GM18508 (cell line): ENCODE data around the gene PRPF4.
"Not testable (repeated sequence)": the region's sequence is repeated elsewhere in the genome, so short reads cannot be mapped to it uniquely, and the experiment has no call there.

ENCODE experiments used
- ATAC-seq: cut with Tn5 transposase; IDR thresholded peaks from one replicate; pipeline ENCODE4 v1.9.1; 2021; ENCODE audit warnings: moderate number of reproducible peaks; ENCODE audit not compliant: insufficient read depth, unreplicated experiment

The PRPF4 gene

GRCh38 chr9:113266174-113266573, 9.3 kb upstream of the PRPF4 start:
- no peak for ATAC-seq

- ATAC-seq, result no peak
Observed at GRCh38 chr9:113267911-113268566, 7.4 kb upstream of the PRPF4 start.

- no peak for ATAC-seq
Observed at GRCh38 chr9:113269355-113269754, 6.1 kb upstream of the PRPF4 start.

- ATAC-seq, result no peak
Observed at GRCh38 chr9:113269871-113270270, 5.6 kb upstream of the PRPF4 start.

- no peak for ATAC-seq
Observed at GRCh38 chr9:113274474-113275156, 843 bp upstream of the PRPF4 start.

GRCh38 chr9:113278840-113279239, 3.4 kb downstream of the PRPF4 start:
- no peak for ATAC-seq

GRCh38 chr9:113281356-113281755, 5.9 kb downstream of the PRPF4 start:
- ATAC-seq, result no peak

GRCh38 chr9:113289091-113289490, 13.6 kb downstream of the PRPF4 start:
- ATAC-seq, result no peak

- ATAC-seq, result no peak
Observed at GRCh38 chr9:113290052-113290607, 14.7 kb downstream of the PRPF4 start.

GRCh38 chr9:113293285-113293878, 17.9 kb downstream of the PRPF4 start:
- ATAC-seq, result no peak

GRCh38 chr9:113296247-113296646, 20.8 kb downstream of the PRPF4 start:
- not testable (repeated sequence) for ATAC-seq

- ATAC-seq, result no peak
Observed at GRCh38 chr9:113296796-113297558, 21.5 kb downstream of the PRPF4 start.

- ATAC-seq, result no peak
Observed at GRCh38 chr9:113298311-113298710, 22.9 kb downstream of the PRPF4 start.

GRCh38 chr9:113298924-113299770, 23.7 kb downstream of the PRPF4 start:
- no peak for ATAC-seq

GRCh38 chr9:113299800-113300292, 24.4 kb downstream of the PRPF4 start:
- no peak for ATAC-seq

- no peak for ATAC-seq
Observed at GRCh38 chr9:113301548-113301947, 26.1 kb downstream of the PRPF4 start.

GRCh38 chr9:113302792-113303418, 27.4 kb downstream of the PRPF4 start, which contains the start of gene RNF183:
Gene RNF183 (minus strand): TSS chr9:113303376. CDS start chr9:113298184, 5,192 bp downstream.
- ATAC-seq, result no peak

- ATAC-seq, result no peak
Observed at GRCh38 chr9:113306566-113306965, 31.1 kb downstream of the PRPF4 start.

GRCh38 chr9:113307396-113307975, 32.0 kb downstream of the PRPF4 start:
- no peak for ATAC-seq
